Activated CD4-positive, CD25-positive, alpha-beta regulatory T cell treated with anti-CD3 and anti-CD28 coated beads, Interleukin-2, amount 50 U/mL, for 16 hours (primary cell): ENCODE measurements around the gene SLC6A19.
A peak's percentile ranks its signal among the peaks of the same experiment; 100 is the strongest.

ENCODE experiments used
- DNase-seq: peaks from one replicate; pipeline ENCODE4 v3.0.0-alpha.2; 2020; ENCODE audit warnings: low read depth, low spot score

SLC6A19 gene

GRCh38 chr5:1166370-1166769, 35.0 kb upstream of the SLC6A19 start:
- no peak for DNase-seq

- no peak for DNase-seq
Measured at GRCh38 chr5:1167361-1167727, 34.1 kb upstream of the SLC6A19 start.

DNA sequence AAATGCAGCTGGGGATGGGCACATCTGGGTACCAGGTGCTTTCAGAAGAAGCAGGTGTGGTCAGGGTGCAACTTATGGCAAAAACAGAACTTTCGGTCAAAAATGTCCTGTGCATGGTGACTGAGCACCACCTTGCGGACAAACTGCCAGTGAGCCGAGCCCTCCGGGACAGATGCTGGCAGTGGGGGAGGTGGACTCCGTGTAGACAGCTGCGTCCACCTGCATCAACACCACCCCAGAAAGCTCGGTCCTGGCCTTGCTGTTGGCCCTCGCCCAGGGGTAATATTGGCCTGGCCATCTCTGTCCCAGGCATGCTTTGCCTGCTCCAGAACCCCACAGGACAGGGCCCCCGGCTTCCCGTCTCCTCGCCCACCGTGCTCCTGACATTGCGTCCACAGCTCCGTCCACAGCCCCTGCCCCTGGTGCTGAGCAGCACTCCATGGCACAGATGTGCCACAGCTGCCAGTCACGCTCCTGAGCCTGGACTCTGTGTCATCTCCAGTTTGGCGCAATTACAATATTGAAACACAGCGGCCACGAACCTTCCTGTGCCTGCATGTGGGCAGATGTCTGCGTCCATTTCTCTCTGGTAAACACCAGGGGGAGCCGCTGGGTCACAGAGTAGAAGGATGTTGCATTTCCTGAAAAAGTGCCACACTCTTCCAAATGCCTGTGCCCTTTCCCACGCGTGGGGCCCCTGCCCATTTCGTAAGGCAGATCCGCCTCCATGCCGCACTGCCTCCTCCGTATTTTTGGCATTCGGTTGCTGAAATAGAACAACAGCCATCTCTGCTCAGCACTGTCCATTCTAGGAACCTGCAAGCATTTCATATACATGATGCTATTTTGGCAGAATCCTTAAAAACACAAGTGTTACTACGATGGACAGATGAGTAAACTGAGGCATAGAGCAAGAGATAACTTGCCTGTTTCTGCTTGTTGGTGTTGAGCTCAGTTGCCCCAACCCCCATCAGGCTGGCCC, 33.4 kb upstream of the SLC6A19 start:
- DNase-seq: peak; percentile 20

- DNase-seq: no peak
Measured at GRCh38 chr5:1168796-1169195, 32.6 kb upstream of the SLC6A19 start.

DNA sequence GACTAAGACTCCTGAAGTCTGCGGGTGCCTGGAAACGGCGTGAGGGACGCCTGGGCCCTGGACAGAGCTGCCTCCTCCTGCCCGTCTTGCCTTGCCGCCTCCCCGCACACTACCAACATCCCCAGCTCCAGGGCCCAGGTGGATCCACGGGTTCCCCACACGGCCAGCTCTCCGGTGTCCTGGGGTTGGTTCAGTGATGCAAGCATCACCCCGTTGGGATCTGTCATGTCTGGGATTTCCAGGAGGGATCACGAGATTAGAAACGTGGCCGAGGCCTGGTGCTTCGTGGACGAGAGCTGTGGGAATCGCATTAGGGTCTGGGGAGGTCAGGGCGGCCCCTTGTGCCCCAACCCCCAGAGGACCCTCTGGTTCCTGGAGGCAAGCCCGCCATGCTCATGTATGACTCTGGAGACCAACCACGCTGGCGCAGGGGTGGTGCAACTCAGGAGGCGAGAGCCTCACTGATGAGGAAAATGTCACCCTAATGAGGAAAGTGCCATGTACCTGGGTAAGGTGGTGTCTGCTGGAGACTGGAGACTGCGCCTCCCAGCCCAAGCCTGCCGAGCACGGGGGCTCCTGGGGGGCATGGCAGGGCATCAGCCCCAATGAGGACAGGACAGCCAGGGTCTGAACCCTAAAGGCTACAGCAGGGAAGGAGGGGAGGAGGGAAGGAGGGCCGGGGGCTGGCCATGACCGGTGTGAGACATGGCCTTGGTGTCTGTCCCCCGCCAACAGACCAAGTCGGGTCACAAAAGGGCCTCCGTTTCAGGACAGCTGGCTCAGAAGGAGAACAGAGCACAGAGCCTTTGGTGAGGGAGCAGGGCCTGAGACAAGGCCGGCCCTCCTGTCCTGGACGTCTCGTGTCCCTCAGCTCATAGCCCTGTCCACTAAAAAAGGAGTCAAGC, 31.9 kb upstream of the SLC6A19 start:
- DNase-seq: no peak

DNA sequence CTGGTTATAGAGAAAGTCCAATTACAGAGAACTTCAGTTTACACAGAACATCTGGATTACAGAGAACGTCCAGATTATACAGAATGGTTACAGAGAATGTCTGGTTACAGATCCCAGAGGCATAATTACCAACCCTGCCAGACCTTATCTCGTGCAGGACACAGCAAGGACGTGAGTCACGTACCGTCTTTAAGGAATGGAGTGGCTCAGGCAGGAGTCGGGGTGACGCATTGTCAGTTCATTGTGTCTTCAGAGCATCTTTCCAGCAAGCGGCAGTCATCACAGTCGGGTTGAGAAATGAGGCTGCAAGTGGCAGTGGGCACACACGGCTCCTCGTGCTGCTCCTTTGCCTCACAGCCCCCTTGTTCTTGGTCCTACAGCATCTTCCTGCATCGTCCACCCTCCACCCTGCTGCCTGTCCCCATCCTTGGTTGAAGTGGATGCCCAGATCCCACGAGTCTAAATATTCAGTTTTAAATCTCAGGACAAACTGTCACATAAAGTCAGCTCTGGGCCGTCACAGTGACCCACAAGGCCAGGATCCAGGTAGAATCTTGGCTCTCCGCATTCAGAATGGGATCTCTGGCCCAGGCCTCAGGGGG, 30.0 kb upstream of the SLC6A19 start:
- DNase-seq: no peak

- no peak for DNase-seq
Measured at GRCh38 chr5:1172007-1172581, 29.3 kb upstream of the SLC6A19 start.

DNA sequence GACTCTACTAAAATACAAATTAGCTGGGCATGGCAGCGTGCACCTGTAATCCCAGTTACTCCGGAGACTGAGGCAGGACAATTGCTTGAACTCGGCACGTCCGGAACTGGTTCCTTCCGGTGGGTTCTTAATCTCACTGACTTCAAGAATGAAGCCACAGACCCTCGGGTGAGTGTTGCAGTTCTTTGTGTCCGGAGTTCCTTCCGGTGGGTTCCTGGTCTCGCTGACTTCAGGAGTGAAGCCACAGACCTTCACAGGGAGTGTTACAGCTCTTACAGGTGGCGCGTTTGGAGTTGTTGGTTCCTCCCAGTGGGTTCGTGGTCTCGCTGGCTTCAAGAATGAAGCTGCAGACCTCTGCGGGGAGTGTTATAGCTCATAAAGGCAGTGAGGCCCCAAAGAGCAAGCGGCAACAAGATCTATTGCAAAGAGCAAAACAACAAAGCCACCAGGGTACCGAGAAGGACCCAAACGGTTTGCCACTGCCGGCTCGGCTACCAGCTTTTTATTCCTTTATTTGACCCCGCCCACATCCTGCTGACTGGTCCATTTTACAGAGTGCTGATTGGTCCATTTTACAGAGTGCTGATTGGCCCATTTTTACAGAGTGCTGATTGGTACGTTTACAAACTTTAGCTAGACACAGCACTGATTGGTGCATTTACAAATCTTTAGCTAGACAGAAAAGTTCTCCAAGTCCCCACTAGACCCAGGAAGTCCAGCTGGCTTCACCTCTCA, 28.6 kb upstream of the SLC6A19 start:
- DNase-seq: no peak

GRCh38 chr5:1173485-1174070, 27.8 kb upstream of the SLC6A19 start:
- no peak for DNase-seq

GRCh38 chr5:1174122-1174936, 27.1 kb upstream of the SLC6A19 start:
- no peak for DNase-seq

GRCh38 chr5:1175015-1175414, 26.4 kb upstream of the SLC6A19 start:
- no peak for DNase-seq

- no peak for DNase-seq
Measured at GRCh38 chr5:1175801-1176472, 25.5 kb upstream of the SLC6A19 start.

- DNase-seq: no peak
Measured at GRCh38 chr5:1176473-1177391, 24.7 kb upstream of the SLC6A19 start.

- DNase-seq: no peak
Measured at GRCh38 chr5:1177826-1178528, 23.4 kb upstream of the SLC6A19 start.

DNA sequence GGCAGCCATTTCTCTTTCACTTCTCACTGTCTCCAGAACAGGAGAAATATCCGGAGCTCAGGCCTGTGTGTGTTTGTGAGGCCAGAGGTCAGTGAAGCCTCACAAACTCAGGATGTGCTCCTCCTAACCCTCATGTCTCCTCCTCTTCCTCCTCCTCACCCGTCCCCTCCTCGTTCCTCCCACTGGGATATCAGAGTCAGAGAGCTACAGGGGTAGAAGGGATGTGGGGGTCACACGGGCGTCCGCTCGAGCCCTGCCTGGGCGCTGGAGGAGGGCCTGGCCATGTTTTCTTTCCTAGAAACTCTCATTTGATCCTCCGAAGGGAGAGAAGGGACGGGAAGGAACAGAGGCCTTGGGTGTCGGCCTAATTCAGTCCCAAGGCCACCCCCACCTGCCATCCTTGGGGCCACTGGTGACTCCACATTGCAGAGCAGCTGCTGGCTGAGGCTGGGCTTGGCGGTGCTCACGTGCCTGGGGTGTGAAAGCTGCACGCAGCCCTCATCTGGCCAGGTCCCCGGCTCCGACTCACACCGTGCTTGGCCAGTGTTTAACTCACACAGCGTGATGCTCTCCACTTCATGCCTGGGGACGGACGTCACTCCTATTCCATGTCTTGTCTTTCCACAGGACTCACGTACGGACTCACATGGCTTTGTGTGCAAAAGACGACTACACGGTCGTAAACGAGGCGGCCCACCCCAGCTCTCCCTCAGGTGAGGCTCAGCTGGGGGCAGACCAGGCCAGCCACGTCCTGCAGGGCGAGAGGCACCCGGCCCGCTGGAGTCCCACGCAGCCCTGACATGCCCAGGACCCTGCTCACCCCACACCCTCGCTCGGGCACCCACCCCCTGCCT, 22.6 kb upstream of the SLC6A19 start:
- DNase-seq: no peak

- DNase-seq: no peak
Measured at GRCh38 chr5:1179383-1179715, 22.0 kb upstream of the SLC6A19 start.

DNA sequence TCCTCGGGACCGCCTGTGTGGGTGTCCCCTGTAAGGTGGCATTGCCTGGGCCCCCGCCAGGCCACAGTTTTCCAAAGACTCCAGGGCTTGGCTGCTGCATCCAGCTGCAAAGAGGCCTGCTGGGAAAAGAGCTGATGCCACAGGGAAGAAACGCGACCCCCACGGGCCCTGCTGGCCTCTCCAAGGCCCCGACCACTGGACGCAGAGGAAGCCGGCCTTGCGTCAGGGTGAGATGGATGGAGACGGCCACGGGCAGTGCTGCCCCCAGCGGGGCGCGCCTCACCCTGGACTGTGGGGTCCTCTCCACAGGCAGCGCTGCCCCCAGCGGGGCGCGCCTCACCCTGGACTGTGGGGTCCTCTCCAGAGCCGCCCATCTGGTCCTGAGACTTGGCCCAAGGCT, 21.3 kb upstream of the SLC6A19 start:
- DNase-seq: no peak
